Regular cardiac myocyte (primary cell): Measurements from ENCODE around the gene HLA-DMA. TPM values are rescaled to one million over a fixed set of nuclear protein-coding genes. Genes with fewer than 3 reads are reported as not detected.

Source experiments
- total RNA-seq: library from RNA; depleted of rRNA; stranded (reverse); fragments of >200 nt; gene quantifications from 2 replicates; pipeline ENCODE4 v1.2.3, GENCODE V29; 2014

HLA-DMA gene
- total RNA-seq = 2.1 and 6.2 TPM in 2 replicates

DNA sequence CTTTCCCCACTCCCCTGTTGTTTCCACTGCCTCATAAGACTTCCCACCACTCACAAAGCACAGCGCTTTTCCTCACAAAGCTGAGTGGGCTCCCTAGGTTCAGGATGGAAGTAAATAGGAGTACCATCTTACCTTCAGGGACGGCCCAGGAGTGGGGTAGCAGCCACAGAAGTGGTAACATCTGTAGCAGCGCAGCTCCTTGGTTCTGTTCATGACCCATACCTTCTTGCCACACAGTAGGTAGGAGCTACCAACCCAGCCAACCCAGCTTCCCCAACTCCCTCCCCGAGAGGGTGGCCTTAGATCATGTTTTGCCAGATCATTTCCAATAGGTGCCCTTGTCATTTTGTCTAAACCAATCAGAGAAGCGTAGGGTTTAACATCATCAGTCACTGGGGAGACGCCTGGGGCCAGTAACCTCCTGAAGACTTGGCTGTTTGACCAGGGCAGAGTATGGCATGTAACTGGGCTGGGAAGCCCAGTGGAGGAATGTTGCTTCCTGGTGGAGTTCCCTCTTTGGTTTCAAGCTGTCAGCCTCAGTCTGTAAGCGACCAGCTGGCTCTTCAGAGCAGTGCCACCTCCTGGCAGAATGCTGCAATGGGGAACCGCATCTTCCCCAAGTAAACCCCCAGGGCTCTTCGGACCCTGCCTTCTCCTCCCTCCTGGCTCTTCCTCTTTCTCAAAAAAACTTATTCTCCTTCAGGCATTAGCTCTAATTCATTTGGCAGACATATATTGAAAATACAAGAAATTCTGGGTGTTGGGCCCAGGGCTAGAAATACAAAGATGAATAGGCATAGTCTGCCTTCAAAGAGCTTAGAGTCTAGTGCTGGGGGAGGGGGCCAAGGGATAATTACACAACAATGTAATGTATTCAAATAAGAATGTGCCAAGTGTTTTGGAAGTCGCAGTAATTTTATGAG lies at the start of gene HLA-DMA:
Gene HLA-DMA (minus strand): TSS at position 281 of the 923 bp plus-strand sequence. CDS start 61 bp downstream, at position 220.

DNA sequence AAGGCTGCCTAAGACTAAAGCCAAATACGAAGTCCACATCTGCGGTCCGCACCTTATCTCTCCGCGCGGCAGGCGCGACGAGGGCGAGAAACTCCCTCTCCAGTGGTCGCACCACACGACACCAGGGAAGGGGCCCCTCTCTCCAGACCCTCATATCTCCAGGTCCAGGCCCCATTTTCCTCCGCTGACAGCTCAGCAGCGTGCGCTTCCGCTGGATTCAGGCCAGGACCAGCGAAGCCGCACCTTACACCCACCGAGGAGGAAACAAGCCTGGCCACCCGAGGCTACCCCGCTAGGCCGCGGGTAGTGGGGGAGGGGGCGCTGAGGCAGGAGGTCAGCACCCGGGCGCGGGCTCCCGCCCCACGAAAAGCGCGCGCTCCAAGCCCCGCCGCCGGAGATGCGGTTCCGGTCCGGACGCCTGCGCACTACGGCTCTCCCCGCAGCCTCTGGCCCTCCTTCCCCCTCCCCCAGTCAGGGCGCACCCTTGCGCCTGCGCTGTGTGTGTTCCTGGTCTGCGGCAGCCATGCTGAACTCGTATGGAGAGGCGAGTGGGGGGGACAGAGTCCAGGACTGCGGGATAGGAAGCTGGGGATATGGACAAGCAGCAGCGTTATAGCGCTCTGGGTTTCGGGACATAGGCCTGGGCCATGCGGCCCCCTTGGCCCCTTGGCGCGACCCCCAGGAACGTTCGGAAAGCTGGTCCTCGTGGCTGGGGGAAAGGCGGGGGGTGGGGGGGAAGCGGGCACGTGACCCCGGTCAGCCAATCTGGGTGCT lies 15.4 kb upstream of the HLA-DMA start, which contains the start of gene BRD2:
Gene BRD2 (plus strand): TSS at position 502 of the 774 bp plus-strand sequence. CDS start 4,305 bp downstream, outside the sequence.

GRCh38 chr6:32940656-32941213 lies 12.2 kb downstream of the HLA-DMA start, which contains the start of gene HLA-DMB:
Gene HLA-DMB, minus strand, starts transcription at chr6:32941028. Its CDS starts 221 bp downstream, at chr6:32940807.

Other genes starting within 250 kb of the HLA-DMA start
- gene HLA-DQA2, start 211.7 kb downstream of the HLA-DMA start, total RNA-seq = not detected in 2 replicates
- gene HLA-DQB2, start 189.6 kb downstream of the HLA-DMA start, total RNA-seq = not detected in 2 replicates
- under 0.01 and 0.28 TPM in 2 replicates for gene HLA-DOB, start 136.1 kb downstream of the HLA-DMA start, total RNA-seq
- gene TAP2, start 114.4 kb downstream of the HLA-DMA start, total RNA-seq = 10.4 and 22.6 TPM in 2 replicates
- gene PSMB8, start 109.0 kb downstream of the HLA-DMA start, total RNA-seq = 29.0 and 54.6 TPM in 2 replicates
- 62.0 and 68.2 TPM in 2 replicates for gene TAP1, start 99.4 kb downstream of the HLA-DMA start, total RNA-seq
- 35.2 and 52.9 TPM in 2 replicates for gene PSMB9, start 98.9 kb downstream of the HLA-DMA start, total RNA-seq
- under 0.01 and 1.4 TPM in 2 replicates for gene HLA-DMB, start 12.1 kb downstream of the HLA-DMA start, total RNA-seq
- gene BRD2, start 15.5 kb upstream of the HLA-DMA start, total RNA-seq = 63.7 and 73.2 TPM in 2 replicates
- not detected in 2 replicates for gene HLA-DOA, start 56.5 kb upstream of the HLA-DMA start, total RNA-seq
- 1.9 and 2.8 TPM in 2 replicates for gene HLA-DPA1, start 120.6 kb upstream of the HLA-DMA start, total RNA-seq
- 22.3 and 26.8 TPM in 2 replicates for gene HLA-DPB1, start 122.9 kb upstream of the HLA-DMA start, total RNA-seq
- gene COL11A2, start 239.4 kb upstream of the HLA-DMA start, total RNA-seq = 0.19 and 0.56 TPM in 2 replicates
- gene RXRB, start 247.6 kb upstream of the HLA-DMA start, total RNA-seq = 22.8 and 23.8 TPM in 2 replicates
- gene SLC39A7, start 247.8 kb upstream of the HLA-DMA start, total RNA-seq = 145 and 250 TPM in 2 replicates